Brain microvascular endothelial cell (primary cell): ENCODE data around the gene MRPL38.

ENCODE experiments used
- DNase-seq: peaks from one replicate; pipeline ENCODE4 v3.0.0-alpha.2; 2020
- H3K27ac ChIP-seq: fragments of 250-450 bp; sonication (Bioruptor Pico); 2 replicates; pipeline ENCODE4 v1.5.1; 2020; ENCODE audit warnings: mild to moderate bottlenecking, moderate library complexity
- H3K27me3 ChIP-seq: fragments of 250-450 bp; sonication (Bioruptor Pico); replicated peaks from 2 replicates; pipeline ENCODE4 v1.5.1; 2020; ENCODE audit warnings: mild to moderate bottlenecking
- H3K36me3 ChIP-seq: fragments of 250-450 bp; sonication (Bioruptor Pico); replicated peaks from 2 replicates; pipeline ENCODE4 v1.5.1; 2020; ENCODE audit warnings: mild to moderate bottlenecking
- H3K4me3 ChIP-seq: 2 replicates; pipeline ENCODE4 v1.5.1; 2011; ENCODE audit warnings: low read depth, mild to moderate bottlenecking, control low read depth, low read length, moderate library complexity
- in situ Hi-C: cut with HindIII; loops from 2 replicates; pipeline ENCODE4 v1.10.0; 2017; ENCODE audit warnings: low sequenced_read_pairs, low pct_ligation_motif_present
- TF ChIP-seq, protein P1 (sequence below): IDR thresholded peaks from 2 replicates; pipeline ENCODE4 v1.5.1; 2011; ENCODE audit warnings: low read depth, mild to moderate bottlenecking, moderate library complexity, low read length, control low read depth, inconsistent platforms; ENCODE audit errors: missing control alignments

Gene MRPL38

DNA sequence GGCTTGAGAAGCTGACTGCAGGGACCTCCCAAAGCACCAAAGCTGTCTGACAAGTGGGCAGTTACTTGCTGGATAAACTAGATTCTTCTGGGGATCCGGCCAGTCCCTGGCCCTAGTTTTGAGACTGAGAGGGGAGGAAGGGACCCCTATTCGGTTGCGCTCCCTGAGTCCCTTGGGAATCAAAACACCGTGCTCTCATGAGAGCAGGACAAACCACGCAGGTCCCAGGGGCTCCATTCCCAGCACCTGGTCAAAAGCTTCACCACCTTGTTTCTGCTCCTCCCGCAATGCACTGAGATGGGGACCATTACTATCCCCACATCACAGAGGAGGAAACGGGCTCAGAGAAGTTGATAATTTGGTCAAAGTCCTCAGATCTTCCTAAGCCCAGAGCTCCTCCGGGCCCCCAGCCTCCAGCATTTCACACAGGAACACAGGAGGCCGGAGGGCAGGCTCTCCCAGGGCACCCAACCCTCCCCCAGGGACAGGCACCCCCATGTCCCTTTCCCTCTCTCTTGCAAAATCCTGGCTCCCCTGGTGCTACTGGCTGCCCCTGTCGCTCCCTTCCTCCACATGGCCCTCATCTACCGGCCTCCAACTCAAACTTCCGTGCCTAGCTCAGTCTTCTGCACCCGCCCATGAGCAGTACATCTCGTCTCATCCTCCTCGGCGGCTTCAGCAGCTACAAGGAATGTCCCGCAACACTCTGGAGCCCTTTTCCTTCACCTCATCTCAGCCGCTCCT lies 11.2 kb downstream of the MRPL38 start:
- Histone ChIP-seq H3K4me3 (no peak overlapping the region), H3K27me3 (no peaks in the 10 kb centered on the region), H3K27ac (no peak overlapping the region), H3K36me3 (peaks cover 12% of the 10 kb centered on the region)
- no peak for DNase-seq
- TF ChIP-seq, protein P1, sequence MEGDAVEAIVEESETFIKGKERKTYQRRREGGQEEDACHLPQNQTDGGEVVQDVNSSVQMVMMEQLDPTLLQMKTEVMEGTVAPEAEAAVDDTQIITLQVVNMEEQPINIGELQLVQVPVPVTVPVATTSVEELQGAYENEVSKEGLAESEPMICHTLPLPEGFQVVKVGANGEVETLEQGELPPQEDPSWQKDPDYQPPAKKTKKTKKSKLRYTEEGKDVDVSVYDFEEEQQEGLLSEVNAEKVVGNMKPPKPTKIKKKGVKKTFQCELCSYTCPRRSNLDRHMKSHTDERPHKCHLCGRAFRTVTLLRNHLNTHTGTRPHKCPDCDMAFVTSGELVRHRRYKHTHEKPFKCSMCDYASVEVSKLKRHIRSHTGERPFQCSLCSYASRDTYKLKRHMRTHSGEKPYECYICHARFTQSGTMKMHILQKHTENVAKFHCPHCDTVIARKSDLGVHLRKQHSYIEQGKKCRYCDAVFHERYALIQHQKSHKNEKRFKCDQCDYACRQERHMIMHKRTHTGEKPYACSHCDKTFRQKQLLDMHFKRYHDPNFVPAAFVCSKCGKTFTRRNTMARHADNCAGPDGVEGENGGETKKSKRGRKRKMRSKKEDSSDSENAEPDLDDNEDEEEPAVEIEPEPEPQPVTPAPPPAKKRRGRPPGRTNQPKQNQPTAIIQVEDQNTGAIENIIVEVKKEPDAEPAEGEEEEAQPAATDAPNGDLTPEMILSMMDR, result no peak
- in situ Hi-C loops, result no loop called here

DNA sequence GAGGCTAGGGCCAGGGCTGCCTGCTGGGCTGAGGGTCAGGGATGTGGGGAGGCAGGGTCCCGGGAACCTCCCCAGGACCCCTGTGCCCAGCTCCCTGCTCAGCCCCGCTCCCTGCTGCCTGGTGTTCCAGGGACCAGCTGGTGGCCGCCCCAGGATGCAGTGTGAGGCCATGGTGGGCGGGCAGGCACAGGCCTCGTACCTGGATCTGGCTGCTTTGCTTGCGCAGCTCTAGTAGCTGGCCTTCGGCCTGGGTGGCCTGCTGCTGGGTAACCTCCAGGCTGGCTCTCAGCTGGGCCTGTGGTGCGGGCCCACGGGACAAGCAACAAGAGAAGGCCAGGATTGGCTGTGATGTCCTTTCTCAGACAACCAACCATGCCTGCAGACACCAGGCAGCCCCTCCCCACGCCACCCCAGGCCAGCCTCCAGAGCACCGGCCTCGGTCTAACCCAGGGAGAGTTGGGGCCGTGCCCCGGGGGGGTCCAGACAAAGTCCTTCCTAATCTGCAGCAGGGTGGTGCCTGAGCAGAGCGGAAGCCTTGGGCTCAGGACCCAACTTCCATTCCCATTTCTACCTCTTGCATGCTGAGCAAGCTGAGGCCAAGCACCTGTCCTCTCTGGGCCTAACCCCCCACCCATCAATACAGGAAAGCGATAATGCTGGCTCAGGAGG lies 12.0 kb downstream of the MRPL38 start:
- Histone ChIP-seq H3K4me3 (no peak overlapping the region), H3K27me3 (no peaks in the 10 kb centered on the region), H3K27ac (no peak overlapping the region), H3K36me3 (peaks cover 8% of the 10 kb centered on the region)
- in situ Hi-C loops, result no loop called here
- TF ChIP-seq, protein P1, result no peak
- no peak for DNase-seq

DNA sequence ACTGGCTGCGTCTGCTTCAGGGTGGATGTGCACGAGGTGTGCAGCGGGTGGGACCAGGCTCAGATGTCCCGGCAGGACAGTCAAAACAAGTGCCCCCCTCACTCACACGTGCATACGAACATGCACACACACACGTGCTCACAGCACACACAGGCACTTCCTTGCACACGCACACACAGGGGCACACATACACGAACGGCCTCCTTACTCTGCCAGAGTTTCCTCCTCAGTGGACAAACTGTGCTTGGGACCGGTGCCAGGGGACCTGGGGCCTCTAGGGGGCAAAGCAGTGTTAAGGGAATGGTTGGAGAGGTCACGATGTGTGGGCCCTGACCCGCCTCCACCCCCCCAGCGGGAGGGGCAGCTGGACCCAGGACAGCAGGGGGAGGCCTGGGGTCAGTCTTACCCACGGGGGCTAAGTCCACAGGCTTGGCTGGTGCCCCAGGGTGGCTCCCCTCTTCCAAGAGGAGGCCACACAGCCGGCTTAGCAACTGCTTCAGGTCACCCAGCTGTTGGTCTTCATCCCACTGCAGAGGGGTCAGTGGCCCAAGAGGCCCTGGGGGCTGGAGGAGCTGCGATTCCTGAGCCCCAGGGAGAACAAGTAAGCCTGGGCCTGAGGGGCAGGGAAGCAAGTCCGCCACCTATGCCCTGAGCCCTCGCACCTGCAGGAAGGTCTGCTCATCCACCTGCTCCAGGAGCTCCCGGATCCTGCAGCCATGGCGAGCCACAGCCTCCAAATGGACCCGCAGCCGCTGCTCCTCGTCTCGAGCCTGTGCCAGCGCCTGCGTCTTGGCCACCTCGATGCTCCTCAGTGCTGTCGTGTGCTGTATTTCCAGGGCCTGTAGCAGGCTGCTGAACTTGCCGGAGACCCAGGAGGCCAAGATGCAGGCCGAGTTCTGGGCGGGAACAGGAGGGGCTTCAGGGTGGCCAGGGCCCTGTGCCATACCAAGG lies 12.8 kb downstream of the MRPL38 start:
- Histone ChIP-seq H3K27ac (no peak overlapping the region), H3K36me3 (peaks cover 8% of the 10 kb centered on the region), H3K27me3 (no peaks in the 10 kb centered on the region), H3K4me3 (no peak overlapping the region)
- TF ChIP-seq, protein P1, result no peak
- in situ Hi-C loops, result no loop called here
- DNase-seq, result no peak

DNA sequence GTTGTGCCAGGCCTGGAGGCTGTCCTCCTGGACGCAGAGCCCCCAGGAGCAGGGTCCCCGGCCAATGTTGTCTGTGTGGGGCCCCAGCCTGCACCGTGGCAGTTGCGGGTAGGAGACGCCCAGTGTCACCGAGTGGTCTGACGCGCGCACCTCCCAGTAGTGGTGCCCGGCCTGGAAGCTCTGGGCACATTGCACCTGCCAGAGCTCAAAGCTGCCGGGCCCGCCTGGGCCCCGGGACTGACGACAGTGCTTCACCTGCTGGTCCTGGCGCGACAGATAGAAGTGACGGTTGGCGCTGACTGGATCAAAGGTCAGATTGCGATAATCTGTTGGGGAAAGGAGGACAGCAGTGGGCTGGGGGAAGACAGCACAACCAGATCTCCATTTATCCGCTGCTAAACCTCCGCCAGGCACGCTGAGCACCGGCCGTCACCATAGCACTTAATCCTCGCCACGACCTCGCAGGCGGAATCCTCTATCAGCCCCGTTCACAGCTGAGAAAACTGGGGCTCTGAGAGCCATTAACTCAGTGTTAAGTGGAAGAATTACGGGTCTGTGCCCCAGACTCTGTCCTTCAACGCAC lies 13.6 kb downstream of the MRPL38 start:
- Histone ChIP-seq H3K27ac (no peak overlapping the region), H3K4me3 (no peak overlapping the region), H3K27me3 (no peaks in the 10 kb centered on the region), H3K36me3 (peaks cover 8% of the 10 kb centered on the region)
- TF ChIP-seq, protein P1, result no peak
- in situ Hi-C loops, result no loop called here
- DNase-seq, result no peak

DNA sequence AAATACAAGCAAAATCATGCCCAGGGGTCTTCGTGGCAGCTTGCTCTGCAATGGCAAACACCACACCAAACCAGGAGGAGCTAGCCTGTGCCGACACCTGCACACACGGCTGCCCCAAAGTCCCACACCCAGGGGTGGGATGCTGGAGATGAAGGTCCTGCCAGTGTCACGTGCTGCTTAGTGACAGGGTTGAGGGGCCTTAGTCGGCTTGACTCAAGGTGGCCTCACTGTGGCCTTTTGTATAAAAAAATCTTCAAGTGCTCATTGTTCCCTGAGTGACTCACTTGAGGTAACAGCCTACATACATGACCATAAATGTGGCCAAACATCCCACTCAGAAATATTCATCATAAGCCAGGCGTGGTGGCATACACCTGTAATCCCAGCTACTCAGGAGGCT lies 15.2 kb downstream of the MRPL38 start:
- DNase-seq, result no peak
- Histone ChIP-seq H3K27ac (no peak overlapping the region), H3K36me3 (peaks cover 8% of the 10 kb centered on the region), H3K27me3 (no peaks in the 10 kb centered on the region), H3K4me3 (no peak overlapping the region)
- in situ Hi-C loops, result no loop called here
- TF ChIP-seq, protein P1, result no peak
